HCT116 (cell line): ENCODE data around the gene LBR. TPM values are rescaled to one million over a fixed set of nuclear protein-coding genes. Genes with fewer than 3 reads are reported as not detected.

Experiments
- ATAC-seq: fragments of 200-7000 bp; cut with Tn5 transposase; 2 replicates; pipeline ENCODE4 v1.9.1; 2020; ENCODE audit warnings: mild to moderate bottlenecking, moderate library complexity
- BruUV-seq: library from RNA; stranded (reverse); fragments of 400-500 nt; replicated peaks from 2 replicates; lab custom pipeline; 2021; lab: Mats Ljungman, UMichigan
- CTCF ChIA-PET: fragments of 300-600 bp; sonication (Branson Sonifier 250); formaldehyde crosslinking; loops from one replicate; lab custom pipeline; 2021; ENCODE audit warnings: antibody characterized with exemption; lab: Charles Lee
- POLR2A ChIA-PET: fragments of 300-600, 350-600 bp; sonication (Branson Sonifier 250); formaldehyde crosslinking; loops from one replicate; lab custom pipeline; 2021; ENCODE audit warnings: antibody characterized with exemption; lab: Charles Lee
- RAD21 ChIA-PET, 2 experiments: fragments of 300-600 bp; sonication (Branson Sonifier 250); formaldehyde crosslinking; loops; one replicate each; lab custom pipeline; 2023; ENCODE audit warnings: low total read pairs in 2 of 2; ENCODE audit not compliant: uncharacterized antibody in 2 of 2, unreplicated experiment in 2 of 2, low non-redundant PET in 1 of 2; lab: Charles Lee
- DNase-seq: peaks from one replicate; pipeline ENCODE4 v3.0.0-alpha.2; 2010; ENCODE audit warnings: low read depth, low spot score
- H2AFZ ChIP-seq: fragments of 200-600 bp; shearing (Covaris generic), sonication (generic); 2 replicates; pipeline ENCODE4 v1.6.1; 2017; ENCODE audit warnings: low read depth, mixed run types, mixed read lengths, antibody characterized with exemption, low read length; ENCODE audit not compliant: poor library complexity, severe bottlenecking
- H3K27ac ChIP-seq: 2 replicates; pipeline ENCODE4 v1.5.1; 2012; ENCODE audit warnings: low read depth, low read length
- H3K27me3 ChIP-seq: fragments of 200-600 bp; sonication (generic); 2 replicates; pipeline ENCODE4 v1.6.1; 2016; ENCODE audit warnings: mixed run types, low read length, mixed read lengths; ENCODE audit not compliant: insufficient read depth
- H3K36me3 ChIP-seq, 2 experiments: fragments of 200-500 bp in 1 of 2; fragments of 200-600 bp in 1 of 2; sonication (Bioruptor generic) in 1 of 2; sonication (generic) in 1 of 2; 2 replicates each; pipeline versions ENCODE4 v1.5.1 to v1.6.1; 2014 to 2016; ENCODE audit warnings: low read length in 2 of 2, inconsistent platforms in 1 of 2, mixed read lengths in 1 of 2, mixed run types in 1 of 2; ENCODE audit not compliant: insufficient read depth in 2 of 2, control insufficient read depth in 1 of 2
- H3K4me1 ChIP-seq, 2 experiments: fragments of 200-600 bp in 1 of 2; sonication (generic) in 1 of 2; 2 replicates each; pipeline versions ENCODE4 v1.5.1 to v1.6.1; 2012 to 2017; ENCODE audit warnings: low read length in 2 of 2, inconsistent platforms in 1 of 2, mild to moderate bottlenecking in 1 of 2, mixed read lengths in 1 of 2, mixed run types in 1 of 2, moderate library complexity in 1 of 2; ENCODE audit not compliant: insufficient read depth in 2 of 2, control insufficient read depth in 1 of 2
- H3K4me2 ChIP-seq: fragments of 200-600 bp; sonication (generic); 2 replicates; pipeline ENCODE4 v1.6.1; 2017; ENCODE audit warnings: mixed run types, low read length, mixed read lengths
- H3K4me3 ChIP-seq, 2 experiments: fragments of 200-600 bp in 1 of 2; sonication (generic) in 1 of 2; replicated peaks in 1 of 2; 2 replicates each; pipeline ENCODE4 v1.5.1; 2011 to 2016; ENCODE audit warnings: low read length in 2 of 2, control low read depth in 1 of 2, low read depth in 1 of 2, mild to moderate bottlenecking in 1 of 2, mixed read lengths in 1 of 2, mixed run types in 1 of 2
- H3K79me2 ChIP-seq: fragments of 200-600 bp; sonication (generic); 2 replicates; pipeline ENCODE4 v1.6.1; 2017; ENCODE audit warnings: mild to moderate bottlenecking, mixed run types, low read length, moderate library complexity, mixed read lengths; ENCODE audit not compliant: insufficient read depth
- H3K9ac ChIP-seq: fragments of 200-600 bp; sonication (generic); 2 replicates; pipeline ENCODE4 v1.6.1; 2016; ENCODE audit warnings: low read length, mixed read lengths
- H3K9me2 ChIP-seq: fragments of 200-600 bp; sonication (generic), shearing (Covaris generic); 2 replicates; pipeline ENCODE4 v1.6.1; 2017; ENCODE audit warnings: mixed run types, mild to moderate bottlenecking, moderate library complexity; ENCODE audit not compliant: insufficient read depth
- H3K9me3 ChIP-seq, 2 experiments: fragments of 200-500 bp in 1 of 2; fragments of 200-600 bp in 1 of 2; sonication (Bioruptor generic) in 1 of 2; sonication (generic) in 1 of 2; 2 replicates each; pipeline ENCODE4 v1.6.1; 2014 to 2017; ENCODE audit warnings: low read length in 2 of 2, mixed read lengths in 2 of 2, inconsistent platforms in 1 of 2, low read depth in 1 of 2, mild to moderate bottlenecking in 1 of 2, mixed run types in 1 of 2, moderate library complexity in 1 of 2; ENCODE audit not compliant: control insufficient read depth in 1 of 2, insufficient read depth in 1 of 2
- H4K20me1 ChIP-seq: fragments of 200-600 bp; sonication (generic), shearing (Covaris generic); 2 replicates; pipeline ENCODE4 v1.6.1; 2017; ENCODE audit warnings: mixed run types, mild to moderate bottlenecking, moderate library complexity; ENCODE audit not compliant: insufficient read depth
- ATF3 ChIP-seq: IDR thresholded peaks from 2 replicates; pipeline ENCODE4 v1.6.1; 2012
- CBX3 ChIP-seq: IDR thresholded peaks from 2 replicates; pipeline ENCODE4 v1.6.1; 2012; ENCODE audit warnings: low read depth
- CEBPB ChIP-seq: IDR thresholded peaks from 2 replicates; pipeline ENCODE4 v1.6.1; 2012; ENCODE audit warnings: low read depth
- CTCF ChIP-seq, 3 experiments: fragments of 200-600 bp in 1 of 3; sonication (generic) in 1 of 3; IDR thresholded peaks in 2 of 3; conservative IDR thresholded peaks in 1 of 3; 2 replicates each; pipeline ENCODE4 v1.5.1; 2012 to 2017; ENCODE audit warnings: low read depth in 2 of 3, low read length in 2 of 3, antibody characterized with exemption in 1 of 3, borderline replicate concordance in 1 of 3, control low read depth in 1 of 3, mild to moderate bottlenecking in 1 of 3, mixed read lengths in 1 of 3, mixed run types in 1 of 3, moderate library complexity in 1 of 3; ENCODE audit not compliant: insufficient read depth in 1 of 3
- EGR1 ChIP-seq: IDR thresholded peaks from 2 replicates; pipeline ENCODE4 v1.6.1; 2012; ENCODE audit warnings: low read depth
- ELF1 ChIP-seq: IDR thresholded peaks from 2 replicates; pipeline ENCODE4 v1.6.1; 2012; ENCODE audit warnings: low read depth, borderline replicate concordance
- EZH2 ChIP-seq: fragments of 200-600 bp; sonication (generic); IDR thresholded peaks from 2 replicates; pipeline ENCODE4 v1.6.1; 2017; ENCODE audit warnings: antibody characterized with exemption, mixed run types
- EZH2phosphoT487 ChIP-seq: fragments of 200-600 bp; IDR thresholded peaks from 2 replicates; pipeline ENCODE4 v1.6.1; 2018; ENCODE audit warnings: antibody characterized with exemption, borderline replicate concordance
- FOSL1 ChIP-seq: IDR thresholded peaks from 2 replicates; pipeline ENCODE4 v1.6.1; 2012; ENCODE audit warnings: low read depth
- JUND ChIP-seq: IDR thresholded peaks from 2 replicates; pipeline ENCODE4 v1.6.1; 2012
- MAX ChIP-seq: IDR thresholded peaks from 2 replicates; pipeline ENCODE4 v1.6.1; 2012
- POLR2AphosphoS5 ChIP-seq: IDR thresholded peaks from 2 replicates; pipeline ENCODE4 v1.6.1; 2011; ENCODE audit warnings: mild to moderate bottlenecking, low read depth, low read length, moderate library complexity
- REST ChIP-seq: IDR thresholded peaks from 2 replicates; pipeline ENCODE4 v1.6.1; 2012; ENCODE audit warnings: low read depth
- SIN3A ChIP-seq: IDR thresholded peaks from 2 replicates; pipeline ENCODE4 v1.6.1; 2012; ENCODE audit warnings: low read depth
- SP1 ChIP-seq: IDR thresholded peaks from 2 replicates; pipeline ENCODE4 v1.6.1; 2012; ENCODE audit warnings: low read depth
- SRF ChIP-seq: IDR thresholded peaks from 2 replicates; pipeline ENCODE4 v1.6.1; 2012; ENCODE audit warnings: low read depth
- TCF7L2 ChIP-seq: IDR thresholded peaks from 2 replicates; pipeline ENCODE4 v1.7.0; 2011; ENCODE audit warnings: borderline replicate concordance, inconsistent platforms; ENCODE audit not compliant: insufficient read depth, insufficient read length; ENCODE audit errors: extremely low read depth
- ZBTB33 ChIP-seq: IDR thresholded peaks from 2 replicates; pipeline ENCODE4 v1.6.1; 2011; ENCODE audit warnings: mild to moderate bottlenecking, low read length, moderate library complexity; ENCODE audit not compliant: insufficient replicate concordance; ENCODE audit errors: extremely low read depth
- ZFX ChIP-seq: fragments of 450-650 bp; IDR thresholded peaks from 2 replicates; pipeline ENCODE4 v1.6.1; 2017
- ZNF274 ChIP-seq: fragments of 200-500 bp; sonication (Bioruptor generic); IDR thresholded peaks from 2 replicates; pipeline ENCODE4 v1.6.1; 2014; ENCODE audit warnings: mild to moderate bottlenecking, low read depth, low read length, inconsistent platforms
- intact Hi-C: fragments of 100-400 bp; cut with micrococcal nuclease; formaldehyde crosslinking; loops from 2 replicates; pipeline ENCODE4 v1.10.0; 2022
- total RNA-seq: library from RNA; stranded (reverse); gene quantifications from one replicate; pipeline ENCODE4 v1.2.1, GENCODE V29; 2021; ENCODE audit not compliant: unreplicated experiment

Gene LBR
- total RNA-seq, 1 experiment from 2014 or later = 97.4 TPM

GRCh38 chr1:225410036-225410435, 17.8 kb downstream of the LBR start (continued):
- no peak for TF ChIP-seq EZH2

- no peak for ATAC-seq
- POLR2A ChIA-PET = no interaction called here
- H3K36me3 ChIP-seq = peaks cover 31 to 50% of the 10 kb centered on the region in 2 experiments
Observed at GRCh38 chr1:225409051-225409450, 18.8 kb downstream of the LBR start.

More at GRCh38 chr1:225409051-225409450, 18.8 kb downstream of the LBR start:
- Histone ChIP-seq H4K20me1 (no peaks in the 10 kb centered on the region; the same call in 1 of the 2 replicates), H3K4me2 (no peak overlapping the region), H3K4me3 (no peak overlapping the region)
- BruUV-seq = no TSS peak
- RAD21 ChIA-PET = no interaction called here
- TF ChIP-seq CBX3 (no peak), ZNF274 (no peak), EZH2phosphoT487 (no peak), ELF1 (no peak), CTCF (IDR thresholded peaks at IDR 0.05 in 2 of 3, conservative IDR thresholded peaks at IDR 0.05 in 1 of 3; ENCODE audit: borderline replicate concordance in 1 of 3, insufficient read depth in 1 of 3, low read depth in 2 of 3, low read length in 2 of 3) (no peak), TCF7L2 (no peak), ZFX (no peak), CEBPB (no peak), ZBTB33 (no peak), JUND (no peak), SP1 (no peak), SIN3A (no peak), POLR2AphosphoS5 (no peak), ATF3 (no peak), FOSL1 (no peak), EZH2 (no peak), MAX (no peak), EGR1 (no peak), SRF (no peak), REST (no peak)
- TF ChIP-seq, all 23 proteins: peak for 0
- CTCF ChIA-PET = no interaction called here
- Histone ChIP-seq H3K79me2 (peaks cover 37% of the 10 kb centered on the region; the same call in 1 of the 2 replicates), H3K4me1 (no peaks in the 10 kb centered on the region), H3K9me3 (no peaks in the 10 kb centered on the region), H3K27ac (no peak overlapping the region), H2AFZ (no peak overlapping the region), H3K27me3 (no peaks in the 10 kb centered on the region), H3K9me2 (no peaks in the 10 kb centered on the region), H3K9ac (no peak overlapping the region)
- intact Hi-C loops = no loop called here
- no peak for DNase-seq
